GM13976 (cell line): ENCODE measurements around the gene DENND6B.

ENCODE experiments used
- DNase-seq: peaks from one replicate; pipeline ENCODE4 v3.0.0; 2012; ENCODE audit warnings: low spot score
- CTCF ChIP-seq: IDR thresholded peaks from 2 replicates; pipeline ENCODE4 v1.5.1; 2012; ENCODE audit warnings: borderline replicate concordance, mild to moderate bottlenecking; ENCODE audit not compliant: insufficient read depth; ENCODE audit errors: extremely low read depth, missing control alignments, control extremely low read depth
- in situ Hi-C: fragments of 300-500 bp; cut with MboI; formaldehyde crosslinking; loops from one replicate; pipeline ENCODE4 v1.12.0; 2022; ENCODE audit warnings: low sequenced_read_pairs, mixed read lengths, inconsistent platforms; ENCODE audit not compliant: unreplicated experiment

Gene DENND6B

GRCh38 chr22:50261615-50262459 lies 65.0 kb downstream of the DENND6B start, which contains the start of gene MAPK12:
Gene MAPK12 (minus strand): TSS chr22:50261683. CDS start chr22:50261509, 174 bp downstream.
- in situ Hi-C loops, result no loop called here
- peak; percentile 88 for DNase-seq
- TF ChIP-seq CTCF, result no peak

GRCh38 chr22:50260801-50261614 lies 65.8 kb downstream of the DENND6B start:
- in situ Hi-C loops, result no loop called here
- DNase-seq, result peak; percentile 81
- TF ChIP-seq CTCF, result no peak

- no peak for TF ChIP-seq CTCF
- in situ Hi-C loops, result no loop called here
- DNase-seq, result no peak
These were observed 66.4 kb downstream of the DENND6B start for GRCh38 chr22:50260434-50260800.

GRCh38 chr22:50259302-50259701 lies 67.5 kb downstream of the DENND6B start:
- in situ Hi-C loops, result no loop called here

More at GRCh38 chr22:50259302-50259701, 67.5 kb downstream of the DENND6B start:
- no peak for DNase-seq
- TF ChIP-seq CTCF, result no peak
